Common myeloid progenitor, CD34-positive (primary cell): ENCODE measurements around the gene DOHH.
A peak's percentile ranks its signal among the peaks of the same experiment; 100 is the strongest.

Experiments used
- CTCF ChIA-PET: fragments of 350-600 bp; sonication (Branson Sonifier 250); formaldehyde crosslinking; loops from one replicate; lab custom pipeline; 2021; ENCODE audit warnings: antibody characterized with exemption; lab: Charles Lee
- POLR2A ChIA-PET: fragments of 350-600 bp; sonication (Branson Sonifier 250); formaldehyde crosslinking; loops from one replicate; lab custom pipeline; 2021; ENCODE audit warnings: antibody characterized with exemption; lab: Charles Lee
- DNase-seq, 3 donors: peaks; one replicate each; pipeline versions ENCODE4 v3.0.0 to v3.0.0-alpha.2; 2013
- H3K27ac ChIP-seq, 2 experiments: 1 replicate in 1 of 2; 2 replicates in 1 of 2; pipeline ENCODE4 v1.7.0; 2013; ENCODE audit warnings: inconsistent platforms in 2 of 2, low read length in 2 of 2, mild to moderate bottlenecking in 2 of 2, low read depth in 1 of 2, moderate library complexity in 1 of 2; ENCODE audit not compliant: severe bottlenecking in 2 of 2, insufficient read depth in 1 of 2, poor library complexity in 1 of 2
- H3K27me3 ChIP-seq, 5 experiments: replicated peaks in 2 of 5; 1 replicate in 3 of 5; 2 replicates in 2 of 5; pipeline versions ENCODE4 v1.6.1 to v1.7.0; 2013; ENCODE audit warnings: low read length in 4 of 5, mild to moderate bottlenecking in 2 of 5, moderate library complexity in 2 of 5, inconsistent platforms in 1 of 5; ENCODE audit not compliant: insufficient read depth in 5 of 5, control insufficient read depth in 4 of 5
- H3K36me3 ChIP-seq, 4 experiments: 1 replicate in 2 of 4; 2 replicates in 2 of 4; pipeline versions ENCODE4 v1.6.1 to v1.7.0; 2013; ENCODE audit warnings: low read length in 3 of 4, control low read depth in 1 of 4, mild to moderate bottlenecking in 1 of 4; ENCODE audit not compliant: control insufficient read depth in 4 of 4, insufficient read depth in 4 of 4
- H3K4me1 ChIP-seq, 4 experiments: 1 replicate in 3 of 4; 2 replicates in 1 of 4; pipeline versions ENCODE4 v1.6.1 to v1.7.1; 2013; ENCODE audit warnings: low read length in 3 of 4, mild to moderate bottlenecking in 3 of 4, control low read depth in 1 of 4, inconsistent platforms in 1 of 4, moderate library complexity in 1 of 4; ENCODE audit not compliant: control insufficient read depth in 4 of 4, insufficient read depth in 4 of 4; ENCODE audit errors: control extremely low read depth in 1 of 4
- H3K4me3 ChIP-seq, 7 experiments: 1 replicate in 4 of 7; 2 replicates in 3 of 7; pipeline versions ENCODE4 v1.5.1 to v1.7.0; 2013; ENCODE audit warnings: mild to moderate bottlenecking in 7 of 7, low read length in 6 of 7, moderate library complexity in 6 of 7, inconsistent platforms in 2 of 7, low read depth in 2 of 7, control low read depth in 1 of 7; ENCODE audit not compliant: insufficient read depth in 4 of 7, control insufficient read depth in 1 of 7; ENCODE audit errors: extremely low read depth in 1 of 7
- H3K9me3 ChIP-seq, 5 experiments: 1 replicate in 4 of 5; 2 replicates in 1 of 5; pipeline versions ENCODE4 v1.6.1 to v1.7.1; 2013; ENCODE audit warnings: low read length in 4 of 5, mild to moderate bottlenecking in 2 of 5, inconsistent platforms in 1 of 5, low read depth in 1 of 5, moderate library complexity in 1 of 5; ENCODE audit not compliant: control insufficient read depth in 4 of 5, insufficient read depth in 2 of 5; ENCODE audit errors: control extremely low read depth in 1 of 5
- whole genome bisulfite sequencing: methylation state at CpG from one replicate; pipeline ENCODE4 v1.1.5; 2013; ENCODE audit not compliant: insufficient coverage; 5-methylcytosine and 5-hydroxymethylcytosine counted together

The DOHH gene

DNA sequence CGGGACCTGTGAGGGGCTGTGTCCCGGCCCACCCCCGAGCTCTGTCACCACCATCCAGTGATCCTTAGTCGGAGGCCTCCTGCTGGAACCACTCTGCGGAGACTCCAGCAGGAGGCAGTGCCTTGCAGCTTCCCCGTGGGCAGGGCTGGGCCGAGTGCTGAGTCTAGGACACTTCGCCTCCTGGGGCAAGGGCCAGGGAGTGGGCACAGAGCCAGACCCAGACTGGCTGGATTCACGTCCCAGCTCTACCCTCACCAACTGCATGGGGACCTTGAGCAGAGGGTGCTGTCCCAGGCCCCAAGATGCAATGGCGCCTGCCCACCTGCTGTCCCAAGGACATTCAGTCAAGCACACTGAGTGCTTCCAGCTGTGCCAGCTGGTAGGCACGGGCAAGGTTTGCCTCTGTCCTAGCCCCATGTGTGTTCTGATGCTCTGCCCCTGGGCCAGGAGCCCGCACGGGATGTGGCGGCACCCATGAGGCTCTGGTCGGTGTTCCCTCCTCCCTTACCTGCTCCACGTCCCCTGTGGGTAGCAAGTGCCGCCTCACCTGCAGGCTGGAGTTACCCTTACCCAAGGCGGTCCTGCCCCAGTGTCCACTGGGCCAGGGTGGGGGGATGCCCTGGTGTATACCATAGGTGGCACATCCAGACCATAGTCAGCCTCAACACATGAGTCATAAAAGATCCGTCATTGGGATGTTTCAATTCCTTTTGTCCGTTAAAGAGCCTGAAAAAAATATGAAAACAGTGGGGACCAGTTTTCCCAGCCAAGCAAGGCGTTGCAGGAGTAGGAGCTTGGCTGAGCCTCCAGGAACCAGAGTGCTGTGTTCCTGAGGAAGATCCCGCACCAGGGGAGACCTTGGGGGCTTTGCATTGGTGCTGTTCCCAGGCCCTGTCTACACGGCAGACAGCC is 13.0 kb upstream of the DOHH start:
- H3K4me1 ChIP-seq, result peaks cover 0 to 11% (median 5%) of the 10 kb centered on the region in 4 experiments
- H3K36me3 ChIP-seq, result peaks cover 0 to 45% (median 23%) of the 10 kb centered on the region in 4 experiments
- H3K27ac ChIP-seq, result no peak overlapping the region
- no peaks in the 10 kb centered on the region for H3K9me3 ChIP-seq
- no peaks in the 10 kb centered on the region for H3K27me3 ChIP-seq
- CTCF ChIA-PET, result no interaction called here
- no peak for DNase-seq
- H3K4me3 ChIP-seq, result no peak overlapping the region
- POLR2A ChIA-PET, result interaction anchor here (1.4 kb wide), 1 partner anchor 23 kb away, joined by 3 read pairs; no protein-coding TSS in a partner anchor
- WGBS, result 96% methylated on average over 22 of the region's 23 CpGs

DNA sequence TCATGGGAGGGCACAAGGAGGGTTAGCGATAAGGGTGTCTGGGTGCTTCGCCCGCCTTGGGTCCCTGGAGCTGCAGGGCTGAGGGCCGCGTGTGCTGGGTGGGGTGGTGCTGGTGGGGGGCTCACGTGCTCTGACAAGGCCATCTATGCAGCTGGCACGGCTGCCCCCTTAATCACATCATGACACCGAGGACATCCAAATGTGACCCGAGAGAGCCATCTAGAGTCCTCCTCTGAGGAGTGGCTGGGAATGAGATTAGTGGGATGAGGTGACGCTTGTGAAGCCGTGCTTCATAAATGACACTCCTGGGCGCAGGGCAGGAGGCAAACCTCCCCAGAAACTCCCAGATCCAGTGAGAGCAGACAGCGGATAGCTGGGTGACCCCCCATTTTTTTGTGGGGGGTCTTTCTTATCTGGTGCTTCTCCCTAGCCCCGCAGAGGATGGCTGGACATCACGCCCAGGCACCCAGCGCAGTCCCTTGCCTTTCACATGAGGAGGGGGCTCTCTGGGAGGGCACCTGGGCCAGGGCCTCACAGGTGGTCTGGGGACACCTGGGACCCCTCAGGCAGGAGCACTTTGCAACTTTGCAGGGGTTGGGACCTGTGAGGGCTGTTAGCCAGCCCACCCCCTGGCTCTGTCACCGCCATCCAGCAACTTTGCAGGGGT is 12.2 kb upstream of the DOHH start:
- ChIA-PET POLR2A (interaction anchor here (1.4 kb wide), 1 partner anchor 24 kb away, joined by 3 read pairs; no protein-coding TSS in a partner anchor), CTCF (interaction anchor here (0.8 kb wide), 1 partner anchor 22 kb away, joined by 3 read pairs; no protein-coding TSS in a partner anchor)
- WGBS, result 96% methylated on average over 15 of the region's 17 CpGs
- H3K4me1 ChIP-seq, result peaks cover 0 to 14% (median 8%) of the 10 kb centered on the region in 4 experiments
- H3K9me3 ChIP-seq, result no peaks in the 10 kb centered on the region
- no peak overlapping the region for H3K27ac ChIP-seq
- H3K27me3 ChIP-seq, result no peaks in the 10 kb centered on the region
- no peak for DNase-seq
- no peak overlapping the region for H3K4me3 ChIP-seq
- H3K36me3 ChIP-seq, result peaks cover 0 to 44% (median 24%) of the 10 kb centered on the region in 4 experiments

GRCh38 chr19:3511506-3512251 is 11.2 kb upstream of the DOHH start:
- CTCF ChIA-PET, result interaction anchor here (0.8 kb wide), 1 partner anchor 23 kb away, joined by 3 read pairs; no protein-coding TSS in a partner anchor
- H3K9me3 ChIP-seq, result no peaks in the 10 kb centered on the region
- WGBS, result 95% methylated on average over 23 of the region's 26 CpGs
- H3K4me1 ChIP-seq, result peaks cover 0 to 24% (median 15%) of the 10 kb centered on the region in 4 experiments
- POLR2A ChIA-PET, result interaction anchor here (1.4 kb wide), 1 partner anchor 25 kb away, joined by 3 read pairs; no protein-coding TSS in a partner anchor
- peaks cover 0 to 43% (median 24%) of the 10 kb centered on the region in 4 experiments for H3K36me3 ChIP-seq
- H3K27ac ChIP-seq, result no peak overlapping the region
- H3K27me3 ChIP-seq, result no peaks in the 10 kb centered on the region
- DNase-seq, result no peak
- H3K4me3 ChIP-seq, result no peak overlapping the region

DNA sequence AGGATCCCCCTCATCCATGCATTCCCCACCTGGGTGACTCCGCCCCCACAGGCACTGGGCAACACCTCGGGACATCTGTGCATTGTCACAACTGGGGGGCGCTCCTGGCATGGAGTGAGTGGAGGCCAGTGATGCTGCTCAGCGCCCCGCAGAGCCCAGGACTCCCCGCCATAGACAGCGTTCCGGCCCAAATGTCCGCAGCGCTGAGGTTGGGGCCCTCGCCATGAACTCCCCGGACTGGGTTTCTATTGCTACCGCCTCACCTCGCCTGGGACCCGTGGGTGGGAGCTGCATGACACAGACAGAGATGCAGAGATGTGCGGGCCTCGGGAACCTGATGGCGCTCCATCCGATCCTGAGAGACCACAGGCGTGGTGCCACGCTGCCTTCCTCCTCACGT is 10.3 kb upstream of the DOHH start:
- H3K4me3 ChIP-seq, result no peak overlapping the region
- DNase-seq, result no peak
- H3K4me1 ChIP-seq, result peaks cover 0 to 25% (median 17%) of the 10 kb centered on the region in 4 experiments
- H3K27ac ChIP-seq, result no peak overlapping the region
- peaks cover 0 to 42% (median 23%) of the 10 kb centered on the region in 4 experiments for H3K36me3 ChIP-seq
- no peaks in the 10 kb centered on the region for H3K9me3 ChIP-seq
- 96% methylated on average over 19 of the region's 22 CpGs for WGBS
- no peaks in the 10 kb centered on the region for H3K27me3 ChIP-seq
- CTCF ChIA-PET, result no interaction called here
- POLR2A ChIA-PET, result no interaction called here

- peaks cover 0 to 40% (median 23%) of the 10 kb centered on the region in 4 experiments for H3K36me3 ChIP-seq
- DNase-seq, result no peak
- POLR2A ChIA-PET, result no interaction called here
Measured at GRCh38 chr19:3509566-3509989, 9.1 kb upstream of the DOHH start.

DNA sequence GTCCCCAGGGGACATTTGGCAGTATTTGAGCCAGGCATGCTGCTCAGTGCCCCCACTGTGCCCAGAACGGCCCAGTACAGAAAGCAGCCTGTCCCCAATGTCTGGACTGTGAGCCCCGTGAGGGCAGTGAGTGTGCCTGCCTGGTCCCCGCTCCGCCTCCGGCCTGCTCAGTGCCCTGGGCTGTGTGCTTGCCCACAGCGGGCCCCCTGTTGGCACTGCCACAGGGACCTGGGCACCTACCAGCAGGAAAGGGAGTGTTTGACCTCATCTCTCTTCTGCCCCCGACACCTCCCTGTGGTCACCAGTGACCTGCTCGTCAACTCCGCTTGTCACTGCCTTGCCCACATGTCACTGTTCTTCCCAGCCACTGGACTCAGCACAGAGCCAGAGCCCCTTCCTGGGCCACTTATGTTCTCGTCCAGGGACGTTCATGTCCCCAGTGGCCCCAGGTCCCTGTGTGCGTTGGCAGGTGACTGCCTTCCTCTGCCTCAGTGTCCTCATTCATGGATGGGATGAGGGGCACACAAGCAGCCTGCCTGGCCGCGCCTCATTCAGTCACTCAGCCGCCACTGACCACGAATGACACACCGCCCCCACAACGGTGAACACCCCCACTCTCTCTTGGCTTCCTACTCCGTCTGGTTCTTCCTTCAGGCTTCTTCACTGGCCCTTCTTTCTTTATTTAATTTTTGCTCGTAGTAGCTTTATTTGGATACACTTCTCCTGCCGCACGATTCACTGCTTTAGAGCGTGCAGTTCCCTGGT is 8.5 kb upstream of the DOHH start:
- 90% methylated on average over 23 of the region's 23 CpGs for WGBS
- Histone ChIP-seq H3K27ac (no peak overlapping the region), H3K4me3 (no peak overlapping the region), H3K4me1 (peaks cover 0 to 37% (median 27%) of the 10 kb centered on the region in 4 experiments), H3K36me3 (peaks cover 0 to 40% (median 22%) of the 10 kb centered on the region in 4 experiments), H3K9me3 (no peaks in the 10 kb centered on the region), H3K27me3 (no peaks in the 10 kb centered on the region)
- CTCF ChIA-PET, result no interaction called here
- POLR2A ChIA-PET, result no interaction called here
- DNase-seq, result peak in 1 of 3 donors; percentile 19

More at GRCh38 chr19:3509566-3509989, 9.1 kb upstream of the DOHH start:
- Histone ChIP-seq H3K27me3 (no peaks in the 10 kb centered on the region), H3K4me3 (no peak overlapping the region), H3K27ac (no peak overlapping the region), H3K9me3 (no peaks in the 10 kb centered on the region), H3K4me1 (peaks cover 0 to 37% (median 27%) of the 10 kb centered on the region in 4 experiments)
- WGBS, result 97% methylated on average over 13 of the region's 15 CpGs
- CTCF ChIA-PET, result no interaction called here
